Spleen (tissue), 11 donors: Measurements from ENCODE around the gene CDH13. TPM values are rescaled to one million over a fixed set of nuclear protein-coding genes. Genes with fewer than 3 reads are reported as not detected.

ENCODE experiments used
- DNase-seq: peaks from one replicate; pipeline ENCODE4 v3.0.0-alpha.2; 2020
- H3K27ac ChIP-seq, 8 donors: fragments of 200-600 bp; sonication (generic) in 7 of 8; 1 replicate in 4 of 8; 2 replicates in 4 of 8; pipeline versions ENCODE4 v1.5.0 to v1.8.0; 2016 to 2021; ENCODE audit warnings: inconsistent platforms in 4 of 8, mild to moderate bottlenecking in 4 of 8, moderate library complexity in 1 of 8
- H3K27me3 ChIP-seq, 7 donors: fragments of 200-600 bp; sonication (generic) in 6 of 7; replicated peaks in 1 of 7; 1 replicate in 4 of 7; 2 replicates in 3 of 7; pipeline versions ENCODE4 v1.5.0 to v1.8.0; 2016 to 2021; ENCODE audit warnings: inconsistent platforms in 3 of 7, mild to moderate bottlenecking in 1 of 7
- H3K36me3 ChIP-seq, 6 donors: fragments of 200-600 bp; sonication (generic) in 5 of 6; 1 replicate in 4 of 6; 2 replicates in 2 of 6; pipeline versions ENCODE4 v1.5.0 to v1.8.0; 2016 to 2021; ENCODE audit warnings: inconsistent platforms in 2 of 6
- H3K4me1 ChIP-seq, 6 donors: fragments of 200-600 bp; sonication (generic) in 5 of 6; 1 replicate in 3 of 6; 2 replicates in 3 of 6; pipeline versions ENCODE4 v1.5.0 to v1.8.0; 2016 to 2021; ENCODE audit warnings: inconsistent platforms in 3 of 6
- H3K4me3 ChIP-seq, 8 donors: fragments of 200-600 bp; sonication (generic) in 7 of 8; 1 replicate in 4 of 8; 2 replicates in 4 of 8; pipeline versions ENCODE4 v1.5.0 to v1.8.0; 2016 to 2021; ENCODE audit warnings: inconsistent platforms in 4 of 8, mild to moderate bottlenecking in 4 of 8, moderate library complexity in 2 of 8
- H3K9me3 ChIP-seq, 8 donors: fragments of 200-600 bp; sonication (generic) in 7 of 8; 1 replicate in 4 of 8; 2 replicates in 4 of 8; pipeline versions ENCODE4 v1.5.0 to v1.8.0; 2016 to 2021; ENCODE audit warnings: inconsistent platforms in 4 of 8
- CTCF ChIP-seq, 11 experiments: fragments of 200-600 bp in 7 of 11; fragments of 450-650 bp in 4 of 11; sonication (generic) in 4 of 11; IDR thresholded peaks in 8 of 11; conservative IDR thresholded peaks in 3 of 11; 1 replicate in 7 of 11; 2 replicates in 4 of 11; pipeline versions ENCODE4 v1.4.0 to v1.8.0; 2016 to 2021; ENCODE audit warnings: antibody characterized with exemption in 11 of 11, inconsistent platforms in 4 of 11, mild to moderate bottlenecking in 1 of 11
- POLR2A ChIP-seq, 3 donors: fragments of 450-650 bp; IDR thresholded peaks; one replicate each; pipeline ENCODE4 v1.5.1; 2017; ENCODE audit warnings: antibody characterized with exemption in 3 of 3, mild to moderate bottlenecking in 1 of 3
- POLR2AphosphoS5 ChIP-seq, 3 donors: sonication (generic); formaldehyde crosslinking; IDR thresholded peaks; one replicate each; pipeline ENCODE4 v1.5.1; 2017; ENCODE audit warnings: antibody characterized with exemption in 3 of 3
- WGBS, 5 donors: extraction: QIAGEN DNeasy Blood & Tissue Kit in 3 of 5; methylation state at CpG; one replicate each; pipeline versions ENCODE4 v1.1.5 to v1.1.7; 2013 to 2018; 5-methylcytosine and 5-hydroxymethylcytosine counted together
- intact Hi-C: fragments of 100-400 bp; cut with DNase I; formaldehyde crosslinking; loops from one replicate; pipeline ENCODE4 v1.15.0; 2023; ENCODE audit warnings: low total_unique reads
- polyA plus RNA-seq, 3 donors: library from polyadenylated mRNA; stranded (reverse); fragments of 200-250 nt; gene quantifications; one replicate each; pipeline ENCODE4 v1.2.1, GENCODE V29; 2013
- total RNA-seq, 7 donors: library from RNA; depleted of rRNA in 3 of 7; stranded (reverse); fragments of >200 nt in 3 of 7; fragmentation: NEBNext Ultra II Directional in 4 of 7; extraction: Animal tissue kit (Norgen Biotek cat#: 25700) in 4 of 7; gene quantifications; one replicate each; pipeline versions ENCODE4 v1.1.0 to v1.2.1, GENCODE V29; 2016 to 2021
- donor health status: healthy with polysubstance abuse.
- donor health status: DM: no; HTN: no; CAD: no; lungs with moderate emphysema.
- donor health status: DM: no; HTN: no; CAD: no.
- donor health status: Bipolar disorder and iron deficiency.
- donor health status: healthy.
- donor health status: DM: no; HTN: no; CAD: no.
- donor health status: DM: yes; HTN: yes; CAD: no.

CDH13 gene
- total and polyA plus RNA-seq, 10 donors = 0.13 to 4.6 (median 1.1) TPM

GRCh38 chr16:83171396-83171795 is 544.6 kb downstream of the CDH13 start:
- no peaks in the 10 kb centered on the region for H3K36me3 ChIP-seq
- H3K9me3 ChIP-seq = peaks cover 0 to 4% (median 0%) of the 10 kb centered on the region in 8 donors
- intact Hi-C loops = no loop called here
- WGBS, 5 donors = 10 to 26% (median 19%) methylated on average over 3 of the region's 3 CpGs
- no peak for DNase-seq
- peaks cover 0 to 4% (median 0%) of the 10 kb centered on the region in 7 donors for H3K27me3 ChIP-seq
- TF ChIP-seq POLR2A (IDR thresholded peaks at IDR 0.05) (no peak), POLR2AphosphoS5 (IDR thresholded peaks at IDR 0.05) (no peak), CTCF (IDR thresholded peaks at IDR 0.05 in 8 of 11, conservative IDR thresholded peaks at IDR 0.05 in 3 of 11) (no peak)
- H3K4me3 ChIP-seq = no peak overlapping the region
- H3K4me1 ChIP-seq = no peaks in the 10 kb centered on the region
- H3K27ac ChIP-seq = no peak overlapping the region

GRCh38 chr16:83174671-83175070 is 547.9 kb downstream of the CDH13 start:
- Histone ChIP-seq H3K27me3 (peaks cover 0 to 11% (median 0%) of the 10 kb centered on the region in 7 donors), H3K36me3 (no peaks in the 10 kb centered on the region), H3K27ac (no peak overlapping the region), H3K9me3 (peaks cover 0 to 4% (median 0%) of the 10 kb centered on the region in 8 donors), H3K4me1 (no peaks in the 10 kb centered on the region), H3K4me3 (no peak overlapping the region)
- DNase-seq = no peak
- no peak for TF ChIP-seq CTCF (IDR thresholded peaks at IDR 0.05 in 8 of 11, conservative IDR thresholded peaks at IDR 0.05 in 3 of 11)
- no peak for TF ChIP-seq POLR2AphosphoS5 (IDR thresholded peaks at IDR 0.05)
- TF ChIP-seq POLR2A (IDR thresholded peaks at IDR 0.05) = no peak
- intact Hi-C loops = no loop called here

GRCh38 chr16:83176802-83177201 is 550.0 kb downstream of the CDH13 start:
- intact Hi-C loops = no loop called here
- Histone ChIP-seq H3K4me1 (no peaks in the 10 kb centered on the region), H3K27ac (no peak overlapping the region), H3K9me3 (no peaks in the 10 kb centered on the region), H3K4me3 (no peak overlapping the region), H3K27me3 (peaks cover 0 to 19% (median 0%) of the 10 kb centered on the region in 7 donors), H3K36me3 (no peaks in the 10 kb centered on the region)
- WGBS, 5 donors = 87 to 91% (median 88%) methylated on average over 4 of the region's 4 CpGs
- no peak for DNase-seq
- no peak for TF ChIP-seq POLR2AphosphoS5 (IDR thresholded peaks at IDR 0.05)
- TF ChIP-seq CTCF (IDR thresholded peaks at IDR 0.05 in 8 of 11, conservative IDR thresholded peaks at IDR 0.05 in 3 of 11) = no peak
- TF ChIP-seq POLR2A (IDR thresholded peaks at IDR 0.05) = no peak

GRCh38 chr16:83185902-83186301 is 559.1 kb downstream of the CDH13 start:
- no peaks in the 10 kb centered on the region for H3K4me1 ChIP-seq
- intact Hi-C loops = no loop called here
- TF ChIP-seq CTCF (IDR thresholded peaks at IDR 0.05 in 8 of 11, conservative IDR thresholded peaks at IDR 0.05 in 3 of 11) = no peak
- TF ChIP-seq POLR2AphosphoS5 (IDR thresholded peaks at IDR 0.05) = no peak
- 87 to 97% (median 94%) methylated on average over 6 of the region's 6 CpGs for WGBS, 5 donors
- H3K27ac ChIP-seq = no peak overlapping the region
- no peak for DNase-seq
- H3K36me3 ChIP-seq = no peaks in the 10 kb centered on the region
- H3K9me3 ChIP-seq = no peaks in the 10 kb centered on the region
- H3K4me3 ChIP-seq = no peak overlapping the region
- H3K27me3 ChIP-seq = peaks cover 0 to 11% (median 0%) of the 10 kb centered on the region in 7 donors
